Neural cell (in vitro differentiated cells): Measurements from ENCODE around the gene DNAJC12. TPM values are rescaled to one million over a fixed set of nuclear protein-coding genes. Genes with fewer than 3 reads are reported as not detected.

Experiments
- H2AFZ ChIP-seq: fragments of 200-600, 300-800 bp; sonication (generic), shearing (Covaris generic); 2 replicates; pipeline ENCODE4 v1.6.0; 2014; ENCODE audit warnings: low read depth, mild to moderate bottlenecking, antibody characterized with exemption, low read length, moderate library complexity
- H3F3A ChIP-seq: fragments of 200-600 bp; shearing (Covaris generic); 2 replicates; pipeline ENCODE4 v1.6.1; 2016; ENCODE audit warnings: mild to moderate bottlenecking, moderate library complexity, mixed read lengths, antibody characterized with exemption, low read length; ENCODE audit not compliant: insufficient read depth, poor library complexity, severe bottlenecking
- H3K27ac ChIP-seq: fragments of 200-600, 300-800 bp; sonication (generic), shearing (Covaris generic); 2 replicates; pipeline ENCODE4 v1.5.1; 2014; ENCODE audit warnings: mild to moderate bottlenecking, low read length, moderate library complexity
- H3K27me3 ChIP-seq: fragments of 300-800, 200-600 bp; sonication (generic), shearing (Covaris generic); 2 replicates; pipeline ENCODE4 v1.6.0; 2014; ENCODE audit warnings: mild to moderate bottlenecking, low read depth, low read length, moderate library complexity; ENCODE audit not compliant: insufficient read depth
- H3K36me3 ChIP-seq: fragments of 300-800, 200-600 bp; sonication (generic), shearing (Covaris generic); 2 replicates; pipeline ENCODE4 v1.5.1; 2014; ENCODE audit warnings: mild to moderate bottlenecking, antibody characterized with exemption, low read length, moderate library complexity; ENCODE audit not compliant: insufficient read depth
- H3K4me2 ChIP-seq: fragments of 300-800, 200-600 bp; sonication (generic), shearing (Covaris generic); 2 replicates; pipeline ENCODE4 v1.6.0; 2014; ENCODE audit warnings: mild to moderate bottlenecking, low read length
- H3K4me3 ChIP-seq: fragments of 300-800, 200-600 bp; sonication (generic), shearing (Covaris generic); 2 replicates; pipeline ENCODE4 v1.5.1; 2014; ENCODE audit warnings: mild to moderate bottlenecking, low read length, moderate library complexity
- H3K79me2 ChIP-seq: fragments of 200-600 bp; shearing (Covaris generic); replicated peaks from 2 replicates; pipeline ENCODE4 v1.6.0; 2014; ENCODE audit warnings: mild to moderate bottlenecking, low read length, moderate library complexity; ENCODE audit not compliant: insufficient read depth
- H3K9ac ChIP-seq: fragments of 300-800, 200-600 bp; sonication (generic), shearing (Covaris generic); 2 replicates; pipeline ENCODE4 v1.6.1; 2016; ENCODE audit warnings: mild to moderate bottlenecking, low read length, mixed read lengths
- H3K9me2 ChIP-seq: fragments of 200-600 bp; shearing (Covaris generic); 2 replicates; pipeline ENCODE4 v1.6.1; 2016; ENCODE audit warnings: mild to moderate bottlenecking, low read length, mixed read lengths; ENCODE audit not compliant: insufficient read depth
- H3K9me3 ChIP-seq: fragments of 200-600, 300-800 bp; sonication (generic), shearing (Covaris generic); 2 replicates; pipeline ENCODE4 v1.6.1; 2016; ENCODE audit warnings: mild to moderate bottlenecking, mixed run types, low read length, moderate library complexity, mixed read lengths
- H4K20me1 ChIP-seq: fragments of 200-600 bp; shearing (Covaris generic); 2 replicates; pipeline ENCODE4 v1.6.1; 2016; ENCODE audit warnings: mild to moderate bottlenecking, mixed run types; ENCODE audit not compliant: insufficient read depth
- CTCF ChIP-seq: fragments of 450-650 bp; IDR thresholded peaks from 2 replicates; pipeline ENCODE4 v1.5.1; 2014; ENCODE audit warnings: antibody characterized with exemption, mild to moderate bottlenecking, moderate library complexity; ENCODE audit not compliant: poor library complexity, severe bottlenecking
- EP300 ChIP-seq: fragments of 450-650 bp; conservative IDR thresholded peaks from 2 replicates; pipeline ENCODE4 v1.6.1; 2014; ENCODE audit warnings: antibody characterized with exemption, mild to moderate bottlenecking, moderate library complexity; ENCODE audit not compliant: poor library complexity, severe bottlenecking
- EZH2 ChIP-seq: fragments of 200-600, 300-800 bp; shearing (Covaris generic), sonication (generic); IDR thresholded peaks from 2 replicates; pipeline ENCODE4 v1.6.1; 2014; ENCODE audit warnings: antibody characterized with exemption, low read length, borderline replicate concordance, mild to moderate bottlenecking; ENCODE audit not compliant: insufficient read depth, poor library complexity, severe bottlenecking
- MXI1 ChIP-seq: fragments of 450-650 bp; conservative IDR thresholded peaks from 2 replicates; pipeline ENCODE4 v1.6.1; 2014; ENCODE audit warnings: antibody characterized with exemption, mild to moderate bottlenecking; ENCODE audit not compliant: poor library complexity, severe bottlenecking
- POLR2AphosphoS5 ChIP-seq: IDR thresholded peaks from 2 replicates; pipeline ENCODE4 v1.6.1; 2012
- RAD21 ChIP-seq: fragments of 450-650 bp; conservative IDR thresholded peaks from 2 replicates; pipeline ENCODE4 v1.6.1; 2014; ENCODE audit warnings: antibody characterized with exemption, mild to moderate bottlenecking, moderate library complexity
- REST ChIP-seq: IDR thresholded peaks from 2 replicates; pipeline ENCODE4 v1.6.1; 2012; ENCODE audit warnings: borderline replicate concordance
- SMC3 ChIP-seq: fragments of 450-650 bp; conservative IDR thresholded peaks from 2 replicates; pipeline ENCODE4 v1.6.1; 2014; ENCODE audit warnings: antibody characterized with exemption, mild to moderate bottlenecking, moderate library complexity; ENCODE audit not compliant: poor library complexity
- TAF1 ChIP-seq: IDR thresholded peaks from 2 replicates; pipeline ENCODE4 v1.6.1; 2012; ENCODE audit warnings: low read depth
- polyA plus RNA-seq: library from polyadenylated mRNA; depleted of rRNA; stranded (reverse); fragments of >200 nt; gene quantifications from 2 replicates; pipeline ENCODE4 v1.2.3, GENCODE V29; 2014

The DNAJC12 gene
- polyA plus RNA-seq, 1 donor from 2014 or later, result 32.2 TPM

- H4K20me1 ChIP-seq, result no peaks in the 10 kb centered on the region
- no peaks in the 10 kb centered on the region for H3K27me3 ChIP-seq
- H3K4me3 ChIP-seq, result no peak overlapping the region
- no peaks in the 10 kb centered on the region for H3K79me2 ChIP-seq
- no peaks in the 10 kb centered on the region for H3K9me3 ChIP-seq
- TF ChIP-seq TAF1, result no peak
- TF ChIP-seq CTCF, result no peak
- TF ChIP-seq POLR2AphosphoS5, result no peak
- no peak for TF ChIP-seq SMC3
- TF ChIP-seq MXI1, result no peak
- TF ChIP-seq EP300, result no peak
- TF ChIP-seq RAD21, result no peak
- TF ChIP-seq EZH2, result no peak
- TF ChIP-seq REST, result no peak
- H3K36me3 ChIP-seq, result no peaks in the 10 kb centered on the region
- no peaks in the 10 kb centered on the region for H3K9me2 ChIP-seq
- H3F3A ChIP-seq, result no peaks in the 10 kb centered on the region
- no peak overlapping the region for H3K27ac ChIP-seq
- no peak overlapping the region for H3K9ac ChIP-seq
- H2AFZ ChIP-seq, result no peak overlapping the region
- H3K4me2 ChIP-seq, result no peak overlapping the region
Measured at GRCh38 chr10:67794909-67795460, 43.0 kb downstream of the DNAJC12 start.

GRCh38 chr10:67794256-67794655 lies 43.7 kb downstream of the DNAJC12 start:
- H3K27ac ChIP-seq, result no peak overlapping the region
- no peaks in the 10 kb centered on the region for H4K20me1 ChIP-seq
- H3K9me3 ChIP-seq, result no peaks in the 10 kb centered on the region
- no peak overlapping the region for H3K9ac ChIP-seq
- no peaks in the 10 kb centered on the region for H3K27me3 ChIP-seq
- no peak overlapping the region for H3K4me2 ChIP-seq
- H3K36me3 ChIP-seq, result no peaks in the 10 kb centered on the region
- no peak overlapping the region for H2AFZ ChIP-seq
- H3K4me3 ChIP-seq, result no peak overlapping the region
- no peaks in the 10 kb centered on the region for H3F3A ChIP-seq
- H3K79me2 ChIP-seq, result no peaks in the 10 kb centered on the region
- TF ChIP-seq SMC3, result no peak
- TF ChIP-seq EP300, result no peak
- TF ChIP-seq TAF1, result no peak
- H3K9me2 ChIP-seq, result no peaks in the 10 kb centered on the region

- Histone ChIP-seq H3F3A (no peaks in the 10 kb centered on the region), H3K79me2 (no peaks in the 10 kb centered on the region), H3K9me3 (no peaks in the 10 kb centered on the region), H3K9me2 (no peaks in the 10 kb centered on the region), H3K27ac (no peak overlapping the region), H2AFZ (no peak overlapping the region), H3K27me3 (no peaks in the 10 kb centered on the region), H3K36me3 (no peaks in the 10 kb centered on the region), H3K4me3 (no peak overlapping the region), H3K9ac (no peak overlapping the region), H3K4me2 (no peak overlapping the region), H4K20me1 (no peaks in the 10 kb centered on the region)
- TF ChIP-seq TAF1 (no peak), CTCF (no peak), EZH2 (no peak), REST (no peak), MXI1 (no peak), RAD21 (no peak), SMC3 (no peak), POLR2AphosphoS5 (no peak), EP300 (no peak)
Measured at GRCh38 chr10:67793313-67793712, 44.7 kb downstream of the DNAJC12 start.
